ENCODE measurements around the gene THBD.

DNA sequence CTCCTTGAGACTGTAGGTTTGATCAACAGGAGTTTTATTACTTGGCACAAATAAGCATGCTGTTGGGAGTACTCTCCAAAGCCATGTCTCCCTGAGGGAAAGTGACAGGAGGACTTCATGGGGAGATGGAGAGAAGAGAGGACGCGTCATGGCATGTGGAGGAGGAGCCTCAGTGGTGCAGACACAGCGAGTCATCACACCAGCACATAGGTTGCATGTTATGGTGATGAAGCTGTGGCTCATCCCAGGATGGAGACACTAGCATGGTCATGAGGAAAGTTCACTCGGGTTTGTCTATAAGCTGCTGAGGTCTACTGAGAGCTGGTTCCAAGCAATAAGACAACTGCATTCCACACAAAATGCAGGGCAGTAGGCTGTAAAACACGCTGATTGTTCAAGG is 27.5 kb downstream of the THBD start:
- TF ChIP-seq ZNF384 (IDR thresholded peaks at IDR 0.05) = no peak
- no peak for TF ChIP-seq BHLHE40 (IDR thresholded peaks at IDR 0.05; ENCODE audit: borderline replicate concordance)
- TF ChIP-seq, protein P1, sequence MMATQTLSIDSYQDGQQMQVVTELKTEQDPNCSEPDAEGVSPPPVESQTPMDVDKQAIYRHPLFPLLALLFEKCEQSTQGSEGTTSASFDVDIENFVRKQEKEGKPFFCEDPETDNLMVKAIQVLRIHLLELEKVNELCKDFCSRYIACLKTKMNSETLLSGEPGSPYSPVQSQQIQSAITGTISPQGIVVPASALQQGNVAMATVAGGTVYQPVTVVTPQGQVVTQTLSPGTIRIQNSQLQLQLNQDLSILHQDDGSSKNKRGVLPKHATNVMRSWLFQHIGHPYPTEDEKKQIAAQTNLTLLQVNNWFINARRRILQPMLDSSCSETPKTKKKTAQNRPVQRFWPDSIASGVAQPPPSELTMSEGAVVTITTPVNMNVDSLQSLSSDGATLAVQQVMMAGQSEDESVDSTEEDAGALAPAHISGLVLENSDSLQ (IDR thresholded peaks at IDR 0.05) = no peak
- no peak for TF ChIP-seq SUZ12 (IDR thresholded peaks at IDR 0.05)
- no peak for TF ChIP-seq SP1 (IDR thresholded peaks at IDR 0.05)
- no peak for TF ChIP-seq LEF1 (IDR thresholded peaks at IDR 0.05; ENCODE audit: borderline replicate concordance)
